GM19023 (cell line): ENCODE results near the gene SYNE1.
"Not testable (repeated sequence)": the region's sequence is repeated elsewhere in the genome, so short reads cannot be mapped to it uniquely, and the experiment has no call there.

Experiments used
- ATAC-seq: cut with Tn5 transposase; IDR thresholded peaks from one replicate; pipeline ENCODE4 v1.9.1; 2021; ENCODE audit warnings: mild to moderate bottlenecking, moderate library complexity; ENCODE audit not compliant: unreplicated experiment

Gene SYNE1, protein sequence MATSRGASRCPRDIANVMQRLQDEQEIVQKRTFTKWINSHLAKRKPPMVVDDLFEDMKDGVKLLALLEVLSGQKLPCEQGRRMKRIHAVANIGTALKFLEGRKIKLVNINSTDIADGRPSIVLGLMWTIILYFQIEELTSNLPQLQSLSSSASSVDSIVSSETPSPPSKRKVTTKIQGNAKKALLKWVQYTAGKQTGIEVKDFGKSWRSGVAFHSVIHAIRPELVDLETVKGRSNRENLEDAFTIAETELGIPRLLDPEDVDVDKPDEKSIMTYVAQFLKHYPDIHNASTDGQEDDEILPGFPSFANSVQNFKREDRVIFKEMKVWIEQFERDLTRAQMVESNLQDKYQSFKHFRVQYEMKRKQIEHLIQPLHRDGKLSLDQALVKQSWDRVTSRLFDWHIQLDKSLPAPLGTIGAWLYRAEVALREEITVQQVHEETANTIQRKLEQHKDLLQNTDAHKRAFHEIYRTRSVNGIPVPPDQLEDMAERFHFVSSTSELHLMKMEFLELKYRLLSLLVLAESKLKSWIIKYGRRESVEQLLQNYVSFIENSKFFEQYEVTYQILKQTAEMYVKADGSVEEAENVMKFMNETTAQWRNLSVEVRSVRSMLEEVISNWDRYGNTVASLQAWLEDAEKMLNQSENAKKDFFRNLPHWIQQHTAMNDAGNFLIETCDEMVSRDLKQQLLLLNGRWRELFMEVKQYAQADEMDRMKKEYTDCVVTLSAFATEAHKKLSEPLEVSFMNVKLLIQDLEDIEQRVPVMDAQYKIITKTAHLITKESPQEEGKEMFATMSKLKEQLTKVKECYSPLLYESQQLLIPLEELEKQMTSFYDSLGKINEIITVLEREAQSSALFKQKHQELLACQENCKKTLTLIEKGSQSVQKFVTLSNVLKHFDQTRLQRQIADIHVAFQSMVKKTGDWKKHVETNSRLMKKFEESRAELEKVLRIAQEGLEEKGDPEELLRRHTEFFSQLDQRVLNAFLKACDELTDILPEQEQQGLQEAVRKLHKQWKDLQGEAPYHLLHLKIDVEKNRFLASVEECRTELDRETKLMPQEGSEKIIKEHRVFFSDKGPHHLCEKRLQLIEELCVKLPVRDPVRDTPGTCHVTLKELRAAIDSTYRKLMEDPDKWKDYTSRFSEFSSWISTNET (N-terminal part only)

GRCh38 chr6:152637296-152638047, at the start of gene SYNE1:
Gene SYNE1 (minus strand): TSS chr6:152637362. CDS start chr6:152628331, 9,031 bp downstream.
- no peak for ATAC-seq

DNA sequence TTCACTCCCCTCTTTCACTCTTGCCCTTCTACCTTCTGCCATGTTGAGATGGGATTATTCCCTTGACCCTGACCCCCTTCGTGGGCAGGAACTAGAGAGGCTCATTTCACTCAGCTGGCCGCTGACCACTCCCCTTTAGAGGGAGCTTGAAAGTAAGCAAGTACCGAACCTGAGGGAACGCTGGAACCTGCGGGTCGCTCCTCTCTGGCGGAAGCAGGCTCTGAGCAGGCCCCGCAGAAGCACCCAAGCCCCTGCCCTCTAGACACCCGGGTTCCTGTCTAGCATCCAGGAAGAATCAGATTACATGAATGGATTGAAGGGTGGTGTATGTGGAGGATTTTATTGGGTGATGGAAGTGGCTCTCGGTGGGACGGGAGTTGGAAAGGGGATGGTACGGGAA, 48.7 kb upstream of the SYNE1 start:
- ATAC-seq, result no peak

DNA sequence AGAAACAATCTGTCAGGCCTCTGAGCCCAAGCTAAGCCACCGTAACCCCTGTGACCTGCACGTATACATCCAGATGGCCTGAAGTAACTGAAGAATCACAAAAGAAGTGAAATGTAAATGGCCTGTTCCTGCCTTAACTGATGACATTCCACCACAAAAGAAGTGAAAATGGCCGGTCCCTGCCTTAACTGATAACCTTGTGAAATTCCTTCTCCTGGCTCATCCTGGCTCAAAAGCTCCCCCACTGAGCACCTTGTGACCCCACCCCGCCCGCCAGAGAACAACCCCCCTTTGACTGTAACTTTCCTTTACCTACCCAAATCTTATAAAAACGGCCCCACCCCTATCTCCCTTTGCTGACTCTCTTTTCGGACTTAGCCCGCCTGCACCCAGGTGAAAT, 45.8 kb upstream of the SYNE1 start:
- ATAC-seq, result not testable (repeated sequence)

DNA sequence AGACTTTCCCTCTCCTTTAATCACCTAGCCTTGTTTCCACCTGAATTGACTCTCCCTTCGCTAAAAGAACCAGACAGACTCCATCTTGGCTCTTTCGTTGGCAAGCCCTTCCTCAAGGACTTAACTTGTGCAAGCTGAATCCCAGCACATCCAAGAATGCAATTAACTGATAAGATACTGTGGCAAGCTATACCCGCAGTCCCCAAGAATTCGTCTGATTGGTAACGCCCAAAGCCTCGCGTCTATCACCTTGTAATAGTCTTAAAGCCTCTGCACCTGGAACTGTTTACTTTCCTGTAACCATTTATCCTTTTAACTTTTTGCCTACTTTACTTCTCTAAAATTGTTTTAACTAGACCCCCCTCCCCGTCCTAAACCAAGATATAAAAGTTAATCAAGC, 45.0 kb upstream of the SYNE1 start:
- ATAC-seq, result no peak

GRCh38 chr6:152680879-152681517, 43.8 kb upstream of the SYNE1 start:
- no peak for ATAC-seq

DNA sequence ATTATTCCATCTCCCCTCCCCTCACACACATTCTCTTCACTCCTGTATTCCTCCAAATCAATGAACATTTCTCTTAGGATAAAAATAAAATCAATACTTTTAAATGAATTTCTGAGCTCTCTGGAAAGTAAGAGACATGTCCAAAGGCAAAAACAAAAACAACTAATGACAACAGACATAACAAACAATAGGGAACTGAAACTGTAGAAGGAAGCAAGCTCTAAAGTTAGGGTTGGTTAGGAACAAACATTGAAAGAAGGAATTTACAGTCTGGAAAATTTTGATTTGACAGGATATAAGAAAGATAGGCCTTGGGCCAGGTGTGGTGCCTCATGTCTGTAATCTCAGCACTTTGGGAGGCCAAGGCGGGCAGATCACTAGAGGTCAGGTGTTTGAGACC, 43.0 kb upstream of the SYNE1 start:
- no peak for ATAC-seq

DNA sequence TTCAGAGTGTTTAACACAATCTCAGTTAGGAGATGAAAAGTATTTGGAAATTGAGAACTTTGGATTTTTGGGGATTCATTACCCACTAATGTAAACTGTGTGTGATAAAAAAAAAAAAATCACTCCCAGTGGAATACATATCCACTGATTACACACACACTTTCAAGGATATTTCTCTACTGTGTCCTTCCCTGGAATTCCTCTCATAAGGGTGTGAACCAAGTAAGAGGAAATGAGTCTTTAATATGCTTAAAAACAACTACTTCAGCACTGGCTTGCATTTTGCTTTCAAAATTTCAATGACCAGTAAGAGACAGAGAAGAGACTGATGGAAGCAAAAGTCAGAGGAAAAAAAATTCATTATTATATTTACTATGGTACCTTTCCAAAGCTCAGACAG, 36.1 kb upstream of the SYNE1 start:
- no peak for ATAC-seq

GRCh38 chr6:152671171-152671570, 34.0 kb upstream of the SYNE1 start:
- no peak for ATAC-seq

GRCh38 chr6:152669895-152670294, 32.7 kb upstream of the SYNE1 start:
- no peak for ATAC-seq

DNA sequence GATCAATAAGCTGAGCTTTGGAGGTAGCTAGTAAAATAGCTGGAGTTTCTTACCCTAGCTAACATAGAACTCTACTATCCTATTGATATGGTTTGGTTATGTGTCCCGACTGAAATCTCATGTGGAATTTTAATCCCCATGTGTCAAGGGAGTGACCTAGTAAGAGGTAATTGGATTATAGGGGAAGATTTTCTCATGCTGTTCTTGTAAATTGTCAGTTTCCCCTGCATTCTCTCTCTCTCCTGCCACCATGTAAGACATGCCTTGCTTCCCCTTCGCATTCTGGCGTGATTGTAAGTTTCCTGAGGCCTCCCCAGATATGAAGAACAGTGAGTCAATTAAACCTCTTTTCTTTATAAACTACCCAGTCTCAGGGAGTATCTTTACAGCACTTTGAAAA, 24.6 kb upstream of the SYNE1 start:
- ATAC-seq, result no peak

GRCh38 chr6:152651986-152652385, 14.8 kb upstream of the SYNE1 start:
- no peak for ATAC-seq

DNA sequence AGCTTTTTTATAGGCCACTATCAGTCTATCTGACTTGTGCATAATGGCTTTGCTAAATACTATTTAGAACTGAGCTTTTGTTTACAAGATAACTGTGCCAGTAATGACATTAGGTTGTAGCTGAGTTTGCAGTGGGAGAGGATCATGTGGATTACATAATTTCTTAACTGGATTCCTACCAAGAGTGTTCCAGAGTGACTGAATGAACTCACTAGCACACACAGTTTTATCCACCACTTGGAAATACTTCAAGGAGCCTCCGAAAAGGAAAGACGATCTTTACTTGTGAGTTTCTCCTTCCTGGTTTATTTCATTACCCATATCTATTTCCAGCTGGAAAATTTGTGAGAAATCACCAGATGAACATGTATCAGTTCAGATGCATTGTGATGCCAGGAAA, 10.9 kb upstream of the SYNE1 start:
- ATAC-seq, result no peak

DNA sequence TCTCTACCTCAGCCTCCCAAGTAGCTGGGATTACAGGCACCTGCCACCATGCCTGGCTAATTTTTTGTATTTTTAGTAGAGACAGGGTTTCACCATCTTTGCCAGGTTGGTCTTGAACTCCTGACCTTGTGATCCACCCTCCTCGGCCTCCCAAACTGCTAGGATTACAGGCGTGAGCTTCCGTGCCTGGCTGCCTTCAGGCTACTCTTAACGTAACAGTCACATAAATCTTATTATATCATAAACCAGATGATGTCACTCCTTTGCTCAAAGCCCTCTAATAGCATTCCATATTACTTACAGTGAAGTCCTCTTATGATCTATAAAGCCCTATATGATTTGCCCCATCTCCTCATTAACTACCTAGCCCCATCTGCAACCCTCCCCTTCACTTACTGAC, 9.6 kb upstream of the SYNE1 start:
- ATAC-seq, result not testable (repeated sequence)

DNA sequence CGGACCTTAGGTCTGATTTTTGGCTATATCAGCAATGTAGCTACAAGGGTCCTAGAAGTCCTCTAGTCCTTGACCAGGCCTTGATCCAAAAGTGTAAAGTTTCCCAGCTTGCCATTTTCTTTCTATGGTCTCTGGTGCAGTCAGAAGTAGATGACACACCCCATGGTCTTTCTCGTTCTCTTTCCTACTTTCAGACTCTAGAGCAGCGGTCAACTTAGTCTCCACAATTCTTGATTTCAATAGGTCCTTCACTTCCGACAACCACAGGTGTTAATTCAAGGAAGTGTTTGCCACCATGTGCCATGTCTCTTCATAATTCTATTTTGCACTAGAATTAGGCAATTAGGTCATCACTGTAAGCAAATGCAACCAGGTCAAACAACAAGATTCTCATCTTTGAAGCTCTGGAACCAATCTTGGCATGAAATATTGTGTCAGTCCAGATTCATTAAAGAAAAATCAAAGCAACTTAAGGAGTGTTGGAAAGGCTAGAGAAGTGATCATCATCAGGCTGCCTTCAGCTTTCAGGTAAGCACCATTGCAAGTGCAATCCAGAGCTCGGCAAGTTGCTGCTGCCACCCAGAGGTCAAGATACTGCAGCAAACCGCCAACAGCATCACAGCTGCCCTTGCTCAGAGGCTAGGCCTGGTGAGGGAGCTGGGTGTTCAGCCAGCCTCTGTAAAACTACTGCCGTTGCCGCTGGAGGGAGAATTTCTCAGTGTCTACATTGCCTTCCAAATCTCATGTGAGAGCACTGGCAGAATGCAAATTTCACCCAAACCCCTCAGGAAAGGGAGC, 5.6 kb upstream of the SYNE1 start:
- peak; percentile 86 for ATAC-seq

GRCh38 chr6:152636609-152637295, 410 bp downstream of the SYNE1 start:
- ATAC-seq, result no peak

- ATAC-seq, result no peak
Measured at GRCh38 chr6:152636021-152636608, 1.0 kb downstream of the SYNE1 start.

- ATAC-seq, result no peak
Measured at GRCh38 chr6:152634773-152635172, 2.4 kb downstream of the SYNE1 start.

DNA sequence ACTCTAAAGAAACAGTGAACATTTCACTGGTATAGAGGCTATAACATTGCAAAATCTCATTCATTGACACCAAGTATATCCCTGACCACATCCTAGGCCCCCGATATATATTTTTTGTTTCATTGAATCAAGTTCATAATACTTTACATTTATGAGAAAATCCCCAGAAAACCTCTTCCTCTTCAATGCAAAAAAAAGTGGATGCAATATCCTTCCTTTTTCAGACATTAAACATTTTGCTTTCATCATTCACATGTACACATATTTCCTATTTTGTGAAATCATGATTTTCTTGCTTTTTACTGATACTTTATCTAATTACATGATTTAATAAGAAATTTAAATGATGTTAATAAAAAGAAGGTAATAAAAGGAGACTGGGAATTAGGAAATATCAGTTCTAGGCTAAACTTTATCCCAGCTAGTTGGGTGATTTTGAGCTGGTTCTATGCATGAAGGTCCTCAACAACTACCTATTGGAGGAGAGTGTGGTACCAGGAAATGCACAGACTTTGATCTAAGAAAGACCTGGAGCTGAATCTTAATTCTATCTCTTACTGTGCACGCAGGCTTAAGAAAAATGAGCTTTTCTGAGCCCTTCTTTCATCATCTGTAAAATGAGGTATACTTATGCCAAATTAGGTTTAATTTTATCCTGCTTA, 4.9 kb downstream of the SYNE1 start:
- ATAC-seq, result no peak
